C4-2B (cell line): ENCODE data around the gene RNF34.

ENCODE experiments used
- CTCF ChIP-seq: fragments of 450-650 bp; conservative IDR thresholded peaks from 2 replicates; pipeline ENCODE4 v1.5.1; 2017; ENCODE audit warnings: mild to moderate bottlenecking
- ZFX ChIP-seq: fragments of 450-650 bp; IDR thresholded peaks from 2 replicates; pipeline ENCODE4 v1.6.1; 2017

DNA sequence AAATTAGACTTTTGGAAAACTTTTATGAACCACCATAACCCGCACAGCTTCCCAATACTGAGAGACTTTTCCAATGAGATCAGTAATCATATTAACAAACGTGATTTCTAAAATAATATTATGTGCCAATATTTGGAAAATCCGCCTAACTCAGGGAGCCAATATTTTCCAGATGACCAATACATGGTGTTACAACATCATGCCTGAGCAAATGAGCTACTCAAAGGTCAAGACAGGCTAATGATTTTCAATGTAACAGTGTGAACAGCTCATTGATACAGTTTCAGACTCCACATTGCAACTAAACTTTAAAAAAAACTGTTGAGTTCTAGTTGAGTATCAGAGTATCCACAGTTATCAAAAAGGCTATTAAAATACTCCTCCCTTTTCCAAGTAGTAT is 46.8 kb downstream of the RNF34 start:
- TF ChIP-seq CTCF (no peak), ZFX (no peak)
